Esophagus (tissue), 2 donors: ENCODE results near the gene ABCG5. TPM values are rescaled to one million over a fixed set of nuclear protein-coding genes. Genes with fewer than 3 reads are reported as not detected.

ENCODE experiments used
- H3K27ac ChIP-seq, 2 donors: one replicate each; pipeline ENCODE4 v1.5.1; 2013; ENCODE audit warnings: low read depth in 2 of 2, mild to moderate bottlenecking in 2 of 2, inconsistent platforms in 1 of 2, low read length in 1 of 2, moderate library complexity in 1 of 2
- H3K27me3 ChIP-seq, 2 donors: one replicate each; pipeline ENCODE4 v1.6.1; 2013; ENCODE audit warnings: low read length in 2 of 2, control low read depth in 1 of 2, mild to moderate bottlenecking in 1 of 2; ENCODE audit not compliant: insufficient read depth in 2 of 2, control insufficient read depth in 1 of 2
- H3K36me3 ChIP-seq, 2 donors: one replicate each; pipeline ENCODE4 v1.6.1; 2013; ENCODE audit warnings: low read length in 1 of 2; ENCODE audit not compliant: control insufficient read depth in 2 of 2, insufficient read depth in 2 of 2
- H3K4me1 ChIP-seq, 2 donors: one replicate each; pipeline ENCODE4 v1.6.1; 2013; ENCODE audit warnings: low read length in 1 of 2; ENCODE audit not compliant: control insufficient read depth in 2 of 2, insufficient read depth in 2 of 2
- H3K4me3 ChIP-seq, 2 donors: one replicate each; pipeline ENCODE4 v1.5.1; 2013; ENCODE audit warnings: low read length in 2 of 2, mild to moderate bottlenecking in 2 of 2, low read depth in 1 of 2, moderate library complexity in 1 of 2
- H3K9me3 ChIP-seq, 2 donors: one replicate each; pipeline ENCODE4 v1.6.1; 2013; ENCODE audit warnings: mild to moderate bottlenecking in 2 of 2, low read depth in 1 of 2, low read length in 1 of 2, moderate library complexity in 1 of 2; ENCODE audit not compliant: control insufficient read depth in 2 of 2, insufficient read depth in 1 of 2
- WGBS, 2 donors: extraction: QIAGEN DNeasy Blood & Tissue Kit; methylation state at CpG; one replicate each; pipeline ENCODE4 v1.1.7; 2013; 5-methylcytosine and 5-hydroxymethylcytosine counted together
- polyA plus RNA-seq, 2 donors: library from polyadenylated mRNA; stranded (reverse); fragments of 200-250 nt; gene quantifications; one replicate each; pipeline ENCODE4 v1.2.3, GENCODE V29; 2013
- donor health status: healthy with polysubstance abuse.
- donor health status: Bipolar disorder and iron deficiency.

Gene ABCG5
- polyA plus RNA-seq = under 1 TPM in 1 of 2 donors, not detected in 1; 0.01 TPM

GRCh38 chr2:43838560-43839267, at the start of gene ABCG5, which contains the start of gene ABCG8:
ABCG5 (minus strand) TSS chr2:43838839; CDS start chr2:43838679, 160 bp downstream.
ABCG8 (plus strand) TSS chr2:43838971; CDS start chr2:43839054, 83 bp downstream.
- Histone ChIP-seq H3K9me3 (no peaks in the 10 kb centered on the region), H3K36me3 (no peaks in the 10 kb centered on the region), H3K4me3 (no peak within 1 kb of the TSS), H3K4me1 (no peaks in the 10 kb centered on the region), H3K27ac (no peak within 1 kb of the TSS), H3K27me3 (no peaks in the 10 kb centered on the region)
- WGBS, 2 donors = 85 to 86% methylated on average over 20 of the region's 20 CpGs

DNA sequence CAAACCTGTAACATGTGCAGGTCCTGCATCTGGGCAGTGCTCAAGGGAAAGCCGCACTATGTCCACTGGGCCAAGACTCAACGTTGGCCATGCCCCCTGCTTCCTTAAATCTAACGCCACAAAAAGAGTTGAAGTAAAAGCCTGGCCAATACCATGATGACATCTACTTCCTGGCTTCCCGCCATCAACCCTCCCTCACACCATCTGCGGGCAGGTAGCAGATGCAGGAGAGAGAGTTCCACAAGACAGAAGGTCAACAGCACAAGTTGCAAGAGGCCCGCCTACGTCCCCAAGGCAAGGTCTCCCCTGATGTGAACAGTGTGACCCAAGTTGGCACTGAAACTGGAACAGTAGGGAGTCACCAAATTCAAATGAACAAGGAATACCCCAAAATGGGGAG, 48.5 kb upstream of the ABCG5 start:
- 92 to 94% methylated on average over 7 of the region's 7 CpGs for WGBS, 2 donors
- Histone ChIP-seq H3K27me3 (no peaks in the 10 kb centered on the region), H3K36me3 (peaks cover 7 to 8% of the 10 kb centered on the region in 2 donors), H3K27ac (no peak overlapping the region), H3K9me3 (peaks cover 0 to 2% of the 10 kb centered on the region in 2 donors), H3K4me1 (no peaks in the 10 kb centered on the region), H3K4me3 (no peak overlapping the region)

DNA sequence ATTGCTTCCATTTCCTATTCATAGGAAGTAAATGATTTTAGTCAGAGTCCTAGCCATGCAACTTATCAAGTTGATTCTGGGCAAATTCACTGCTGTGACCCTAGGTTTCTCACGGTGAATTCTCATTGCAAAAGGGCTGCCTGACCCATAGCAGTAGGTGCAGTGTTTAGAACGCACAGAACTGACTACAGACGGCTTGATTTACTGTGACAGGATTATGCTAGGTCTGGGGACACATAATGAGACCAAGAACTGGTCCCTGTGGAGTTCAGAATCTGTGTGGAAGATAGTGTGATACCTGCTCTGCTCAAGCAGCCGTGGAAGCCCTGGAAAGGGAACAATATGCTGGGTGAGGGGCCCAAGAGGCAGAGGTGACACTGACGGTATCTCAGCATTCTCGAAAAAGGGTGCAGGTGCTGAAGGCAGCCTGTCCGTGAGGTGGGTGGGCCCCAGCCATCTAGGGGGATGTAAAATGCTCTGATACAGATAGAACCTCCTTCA, 46.5 kb upstream of the ABCG5 start:
- Histone ChIP-seq H3K36me3 (peaks cover 7 to 8% of the 10 kb centered on the region in 2 donors), H3K27me3 (no peaks in the 10 kb centered on the region), H3K27ac (no peak overlapping the region), H3K9me3 (peaks cover 0 to 2% of the 10 kb centered on the region in 2 donors), H3K4me3 (no peak overlapping the region), H3K4me1 (no peaks in the 10 kb centered on the region)
- 78 to 91% methylated on average over 7 of the region's 7 CpGs for WGBS, 2 donors

DNA sequence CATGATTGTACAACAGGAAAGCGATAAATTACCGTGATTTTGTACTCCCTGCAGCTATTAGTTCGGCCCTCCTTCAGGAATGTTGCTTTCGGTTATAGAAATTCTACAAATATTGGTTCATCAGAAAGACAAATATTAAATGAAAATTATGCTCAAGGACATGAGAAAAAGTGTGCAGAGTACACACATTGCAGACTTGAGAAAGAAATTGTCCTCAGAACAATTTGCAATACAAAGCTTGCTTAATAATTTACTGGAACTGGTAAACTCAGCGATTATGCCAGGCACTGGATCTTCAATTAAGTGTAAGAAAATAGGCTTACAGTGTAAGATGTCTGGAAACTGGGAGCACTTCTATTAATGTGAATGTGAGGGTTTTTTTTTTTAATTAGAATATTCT, 46.0 kb upstream of the ABCG5 start:
- WGBS, 2 donors = 68 to 81% methylated on average over 5 of the region's 5 CpGs
- H3K4me3 ChIP-seq = no peak overlapping the region
- H3K36me3 ChIP-seq = peaks cover 7 to 8% of the 10 kb centered on the region in 2 donors
- H3K27ac ChIP-seq = no peak overlapping the region
- peaks cover 0 to 2% of the 10 kb centered on the region in 2 donors for H3K9me3 ChIP-seq
- no peaks in the 10 kb centered on the region for H3K27me3 ChIP-seq
- H3K4me1 ChIP-seq = no peaks in the 10 kb centered on the region

DNA sequence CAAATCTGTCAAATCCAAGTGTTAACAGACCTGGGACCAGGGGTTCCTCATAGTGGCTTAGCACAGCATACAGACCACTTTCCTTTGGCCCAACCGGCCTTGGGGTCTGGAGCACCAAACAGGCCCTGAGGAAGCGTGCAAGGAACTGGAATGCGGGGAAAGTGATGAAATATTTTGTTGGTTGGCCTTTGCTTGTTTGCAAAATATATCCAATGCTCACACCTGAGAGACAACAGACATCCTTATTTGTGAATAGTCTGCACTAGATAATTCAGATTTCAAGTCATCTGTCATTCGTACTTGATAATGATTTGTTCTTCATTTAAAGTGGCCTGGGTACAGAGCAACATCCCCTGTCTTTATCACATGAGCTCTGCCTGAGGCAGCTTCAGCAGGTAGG, 43.7 kb upstream of the ABCG5 start:
- WGBS, 2 donors = 84 to 86% methylated on average over 4 of the region's 4 CpGs
- Histone ChIP-seq H3K4me3 (no peak overlapping the region), H3K4me1 (no peaks in the 10 kb centered on the region), H3K27ac (no peak overlapping the region), H3K9me3 (peaks cover 0 to 2% of the 10 kb centered on the region in 2 donors), H3K27me3 (no peaks in the 10 kb centered on the region), H3K36me3 (peaks cover 5 to 6% of the 10 kb centered on the region in 2 donors)

GRCh38 chr2:43880952-43881351, 42.3 kb upstream of the ABCG5 start:
- no peak overlapping the region for H3K27ac ChIP-seq
- 80 to 84% methylated on average over 5 of the region's 5 CpGs for WGBS, 2 donors

GRCh38 chr2:43880471-43880870, 41.8 kb upstream of the ABCG5 start:
- H3K36me3 ChIP-seq = no peaks in the 10 kb centered on the region
- no peak overlapping the region for H3K27ac ChIP-seq

More at GRCh38 chr2:43880952-43881351, 42.3 kb upstream of the ABCG5 start:
- H3K9me3 ChIP-seq = no peaks in the 10 kb centered on the region
- no peaks in the 10 kb centered on the region for H3K27me3 ChIP-seq
- no peaks in the 10 kb centered on the region for H3K36me3 ChIP-seq
- no peak overlapping the region for H3K4me3 ChIP-seq
- H3K4me1 ChIP-seq = no peaks in the 10 kb centered on the region

GRCh38 chr2:43879261-43879660, 40.6 kb upstream of the ABCG5 start:
- H3K27ac ChIP-seq = no peak overlapping the region
- no peak overlapping the region for H3K4me3 ChIP-seq
- H3K27me3 ChIP-seq = no peaks in the 10 kb centered on the region
- no peaks in the 10 kb centered on the region for H3K4me1 ChIP-seq
- 73 to 75% methylated on average over 5 of the region's 5 CpGs for WGBS, 2 donors
- H3K9me3 ChIP-seq = no peaks in the 10 kb centered on the region
- no peaks in the 10 kb centered on the region for H3K36me3 ChIP-seq

More at GRCh38 chr2:43880471-43880870, 41.8 kb upstream of the ABCG5 start:
- no peaks in the 10 kb centered on the region for H3K9me3 ChIP-seq
- 95 to 98% methylated on average over 9 of the region's 9 CpGs for WGBS, 2 donors
- no peaks in the 10 kb centered on the region for H3K27me3 ChIP-seq
- no peak overlapping the region for H3K4me3 ChIP-seq
- H3K4me1 ChIP-seq = no peaks in the 10 kb centered on the region

DNA sequence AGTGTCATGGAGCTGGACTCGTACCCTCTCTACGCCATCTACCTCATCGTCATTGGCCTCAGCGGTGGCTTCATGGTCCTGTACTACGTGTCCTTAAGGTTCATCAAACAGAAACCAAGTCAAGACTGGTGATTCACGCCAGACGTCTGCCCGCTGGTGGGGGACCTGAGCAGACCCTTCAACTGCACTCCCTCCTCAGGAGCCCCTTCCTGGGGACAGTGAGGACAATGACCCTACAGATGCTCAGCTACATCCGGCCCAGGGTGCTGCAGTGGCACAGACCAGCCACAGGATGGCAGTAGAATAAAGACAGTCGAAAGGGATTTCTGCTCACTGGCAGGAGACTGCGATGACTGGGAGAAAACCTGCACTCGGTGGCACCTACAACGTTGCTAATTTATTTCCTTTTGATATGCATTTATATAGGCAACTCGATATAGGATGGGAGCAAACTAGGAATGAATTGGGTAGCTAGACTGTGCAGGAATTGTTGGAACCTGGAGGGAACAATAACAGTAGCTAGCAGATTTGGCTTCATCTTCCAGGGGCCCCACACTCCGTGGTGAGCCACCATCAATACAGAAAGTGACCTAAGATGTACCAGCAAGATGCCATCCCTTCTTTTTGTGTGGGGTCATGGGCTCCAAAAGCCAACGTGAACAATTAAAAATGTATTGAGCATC, 39.3 kb upstream of the ABCG5 start:
- Histone ChIP-seq H3K27ac (no peak overlapping the region), H3K4me1 (no peaks in the 10 kb centered on the region), H3K9me3 (no peaks in the 10 kb centered on the region), H3K4me3 (no peak overlapping the region), H3K36me3 (no peaks in the 10 kb centered on the region), H3K27me3 (no peaks in the 10 kb centered on the region)
- WGBS, 2 donors = 36 to 37% methylated on average over 16 of the region's 16 CpGs
